CD4-positive, alpha-beta memory T cell (primary cell): ENCODE data around the gene TIMM10. TPM values are rescaled to one million over a fixed set of nuclear protein-coding genes. Genes with fewer than 3 reads are reported as not detected.

Experiments used
- CTCF ChIA-PET: fragments of 350-600 bp; sonication (Branson Sonifier 250); formaldehyde crosslinking; loops from one replicate; lab custom pipeline; 2021; ENCODE audit warnings: inconsistent platforms; ENCODE audit not compliant: partially characterized antibody; lab: Charles Lee
- POLR2A ChIA-PET: fragments of 350-600 bp; sonication (Branson Sonifier 250); formaldehyde crosslinking; loops from one replicate; lab custom pipeline; 2021; ENCODE audit not compliant: partially characterized antibody; lab: Charles Lee
- DNase-seq, 5 donors: peaks; one replicate each; pipeline versions ENCODE4 v3.0.0 to v3.0.0-alpha.2; 2020 to 2022; ENCODE audit warnings: mixed read lengths in 1 of 5
- H3K27ac ChIP-seq: one replicate; pipeline ENCODE4 v1.7.0; 2013; ENCODE audit warnings: low read depth, low read length
- H3K27me3 ChIP-seq: 2 replicates; pipeline ENCODE4 v1.7.0; 2013; ENCODE audit warnings: mild to moderate bottlenecking, low read length, moderate library complexity; ENCODE audit not compliant: insufficient read depth
- H3K36me3 ChIP-seq: 2 replicates; pipeline ENCODE4 v1.7.0; 2013; ENCODE audit warnings: mild to moderate bottlenecking, low read length, moderate library complexity; ENCODE audit not compliant: insufficient read depth
- H3K4me1 ChIP-seq: 2 replicates; pipeline ENCODE4 v1.7.0; 2013; ENCODE audit warnings: mild to moderate bottlenecking, low read length, moderate library complexity; ENCODE audit not compliant: insufficient read depth
- H3K4me3 ChIP-seq, 2 donors: one replicate each; pipeline ENCODE4 v1.7.0; 2013; ENCODE audit warnings: low read length in 2 of 2, mild to moderate bottlenecking in 1 of 2
- H3K9me3 ChIP-seq, 2 donors: one replicate each; pipeline ENCODE4 v1.7.0; 2013; ENCODE audit warnings: low read length in 2 of 2, control low read depth in 1 of 2; ENCODE audit not compliant: control insufficient read depth in 1 of 2
- H3K27ac Mint-ChIP-seq, 7 donors: one replicate each; pipeline ENCODE4 v1.8.0; 2020 to 2021; ENCODE audit warnings: mixed read lengths in 7 of 7, mild to moderate bottlenecking in 6 of 7, inconsistent platforms in 3 of 7, moderate library complexity in 3 of 7
- H3K27me3 Mint-ChIP-seq, 2 donors: one replicate each; pipeline ENCODE4 v1.8.0; 2020 to 2021; ENCODE audit warnings: mixed read lengths in 2 of 2
- H3K36me3 Mint-ChIP-seq, 2 donors: one replicate each; pipeline ENCODE4 v1.8.0; 2020 to 2021; ENCODE audit warnings: mixed read lengths in 2 of 2, inconsistent platforms in 1 of 2, mild to moderate bottlenecking in 1 of 2
- H3K4me1 Mint-ChIP-seq, 4 donors: one replicate each; pipeline ENCODE4 v1.8.0; 2020 to 2021; ENCODE audit warnings: mixed read lengths in 4 of 4, mild to moderate bottlenecking in 1 of 4
- H3K4me3 Mint-ChIP-seq, 8 donors: one replicate each; pipeline ENCODE4 v1.8.0; 2020 to 2021; ENCODE audit warnings: mixed read lengths in 8 of 8, mild to moderate bottlenecking in 7 of 8, moderate library complexity in 6 of 8, inconsistent platforms in 3 of 8
- H3K9me3 Mint-ChIP-seq, 8 donors: one replicate each; pipeline ENCODE4 v1.8.0; 2020 to 2021; ENCODE audit warnings: mixed read lengths in 8 of 8, mild to moderate bottlenecking in 5 of 8, inconsistent platforms in 3 of 8, moderate library complexity in 1 of 8
- intact Hi-C: fragments of 100-400 bp; cut with micrococcal nuclease; formaldehyde crosslinking; loops from one replicate; pipeline ENCODE4 v1.15.1; 2023
- polyA plus RNA-seq, 2 donors: library from polyadenylated mRNA; unstranded; fragments of 300-500 nt; fragmentation: Illumina TruSeq; gene quantifications; one replicate each; pipeline ENCODE4 v1.2.3, GENCODE V29; 2021
- total RNA-seq, 2 experiments: library from RNA; stranded (reverse); gene quantifications; one replicate each; pipeline ENCODE4 v1.2.3, GENCODE V29; 2021

Gene TIMM10
- total and polyA plus RNA-seq, 4 experiments from 2014 or later = 30.4 to 62.1 (median 43.8) TPM

DNA sequence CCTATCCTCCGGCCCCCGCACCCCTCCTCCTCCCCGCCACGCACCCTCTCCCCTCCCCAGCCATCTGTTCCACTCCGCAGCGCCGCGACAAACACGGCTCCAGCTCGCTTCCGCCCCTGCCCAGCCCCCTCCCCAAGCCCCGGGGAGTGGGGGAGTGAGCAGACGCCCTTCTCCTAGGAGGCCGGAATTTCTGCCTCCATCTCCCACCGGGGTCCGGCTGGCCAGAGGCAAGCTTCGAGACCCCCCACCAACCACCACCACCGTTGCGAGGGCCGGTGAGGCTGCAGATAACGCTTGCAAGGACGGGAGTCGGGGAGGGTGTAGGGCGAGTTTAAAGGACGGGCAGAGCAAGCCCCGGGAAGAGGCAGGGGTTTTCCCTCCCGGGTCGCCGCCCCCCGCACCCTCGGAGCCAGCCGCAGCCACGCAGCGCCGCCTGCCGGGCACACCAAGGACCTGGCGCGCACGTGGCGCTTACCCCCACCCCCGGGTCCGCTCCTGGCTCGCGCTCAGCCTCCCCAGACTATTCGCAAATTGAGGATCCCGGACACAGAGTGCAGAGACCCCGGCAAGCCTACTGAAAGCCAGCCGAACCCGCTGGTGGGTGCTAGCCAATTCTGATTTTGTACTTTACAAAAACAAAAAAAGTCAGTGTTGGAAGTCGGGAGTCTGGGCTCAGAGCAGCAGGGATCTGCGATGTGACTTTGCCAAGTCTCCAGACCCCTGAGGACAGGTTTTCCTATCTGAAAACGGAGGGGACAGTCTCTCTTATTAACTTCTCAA is 47.6 kb downstream of the TIMM10 start:
- DNase-seq = peak in 4 of 5 donors; percentile 44 to 49 (median 48)
- Histone ChIP-seq H3K36me3 (no peaks in the 10 kb centered on the region), H3K9me3 (no peaks in the 10 kb centered on the region), H3K4me1 (peaks cover 11% of the 10 kb centered on the region), H3K27ac (no peak overlapping the region), H3K27me3 (peaks cover 7% of the 10 kb centered on the region), H3K4me3 (no peak overlapping the region)
- ChIA-PET CTCF (interaction anchor here (0.7 to 27.6 kb wide), 9 partner anchors 10 to 318 kb away, joined by 3 to 848 read pairs (median 4); partner anchors contain the start of genes RTN4RL2, SLC43A1, SMTNL1 and TIMM10), POLR2A (interaction anchor here (1.4 kb wide), 1 partner anchor 47 kb away, joined by 7 read pairs; the partner anchor contains the start of gene TIMM10)
- intact Hi-C loops = loop anchor here (2.0 kb wide), 1 partner anchor 138 kb away; no protein-coding TSS in a partner anchor
- no peak overlapping the region for H3K27ac Mint-ChIP-seq
- H3K36me3 Mint-ChIP-seq = peaks cover 16 to 25% of the 10 kb centered on the region in 2 donors
- H3K9me3 Mint-ChIP-seq = no peaks in the 10 kb centered on the region
- H3K4me3 Mint-ChIP-seq = peak overlapping the region in 3 of 8 donors; percentile 17 to 60 (median 46)
- H3K27me3 Mint-ChIP-seq = peaks cover 4 to 14% of the 10 kb centered on the region in 2 donors
- H3K4me1 Mint-ChIP-seq = peaks cover 3 to 33% (median 10%) of the 10 kb centered on the region in 4 donors

DNA sequence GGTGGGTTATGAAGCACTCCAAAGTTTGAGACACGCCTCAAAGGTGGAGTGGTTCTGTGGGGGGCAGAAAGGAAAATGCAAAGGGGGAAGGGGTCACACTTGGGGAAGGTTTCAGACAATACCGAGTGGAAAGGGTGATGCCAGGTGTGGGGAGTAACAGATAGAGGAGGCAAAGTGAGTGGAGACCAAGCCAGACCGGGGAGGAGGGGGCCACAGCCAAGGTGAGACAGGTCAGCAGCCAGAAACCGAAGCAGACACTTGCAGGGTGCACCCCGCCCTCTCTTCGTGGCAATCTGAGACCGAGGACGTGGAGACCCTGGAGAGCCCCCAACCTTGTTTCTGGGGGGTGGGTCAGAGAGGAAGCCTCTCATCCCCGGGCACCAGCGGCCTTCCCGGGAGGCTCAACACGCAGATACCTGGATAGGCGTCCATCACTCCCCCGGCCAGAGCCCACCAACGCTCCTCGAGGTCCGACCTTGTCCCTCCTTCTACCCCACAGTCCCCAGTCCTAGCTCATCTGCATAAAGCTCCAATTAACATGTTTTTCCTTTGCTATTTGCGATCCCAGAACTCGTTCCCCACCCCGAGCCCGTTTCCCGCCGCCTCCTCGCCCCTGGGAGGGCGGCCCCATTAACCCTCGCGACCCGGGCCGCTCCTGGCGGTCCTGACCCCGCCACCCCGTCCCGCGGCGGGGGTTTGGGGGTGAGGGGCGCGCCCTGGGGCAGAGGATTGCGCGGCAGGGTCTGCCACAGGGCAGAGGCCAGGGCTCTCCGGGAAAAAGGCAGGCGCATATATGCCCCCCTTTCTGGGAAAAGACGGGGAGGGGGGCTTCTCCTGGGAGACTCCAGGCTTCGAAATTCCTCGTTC is 48.4 kb downstream of the TIMM10 start:
- ChIA-PET POLR2A (interaction anchor here (1.9 kb wide), 1 partner anchor 22 kb away, joined by 5 read pairs; the partner anchor contains the start of gene RTN4RL2), CTCF (interaction anchor here (0.6 to 27.6 kb wide), 7 partner anchors 9 to 318 kb away, joined by 3 to 848 read pairs (median 3); partner anchors contain the start of genes RTN4RL2, SLC43A1, SMTNL1 and TIMM10)
- intact Hi-C loops = loop anchor here (2.0 kb wide), 1 partner anchor 137 kb away; no protein-coding TSS in a partner anchor
- Mint-ChIP-seq H3K4me1 (peaks cover 3 to 33% (median 10%) of the 10 kb centered on the region in 4 donors), H3K9me3 (no peaks in the 10 kb centered on the region), H3K4me3 (peak overlapping the region in 2 of 8 donors; percentile 31 to 41), H3K27me3 (peaks cover 4 to 14% of the 10 kb centered on the region in 2 donors), H3K36me3 (peaks cover 9 to 17% of the 10 kb centered on the region in 2 donors), H3K27ac (no peak overlapping the region)
- Histone ChIP-seq H3K9me3 (no peaks in the 10 kb centered on the region), H3K4me3 (no peak overlapping the region), H3K4me1 (peaks cover 11% of the 10 kb centered on the region), H3K36me3 (no peaks in the 10 kb centered on the region), H3K27ac (no peak overlapping the region), H3K27me3 (peaks cover 7% of the 10 kb centered on the region)
- DNase-seq = no peak

DNA sequence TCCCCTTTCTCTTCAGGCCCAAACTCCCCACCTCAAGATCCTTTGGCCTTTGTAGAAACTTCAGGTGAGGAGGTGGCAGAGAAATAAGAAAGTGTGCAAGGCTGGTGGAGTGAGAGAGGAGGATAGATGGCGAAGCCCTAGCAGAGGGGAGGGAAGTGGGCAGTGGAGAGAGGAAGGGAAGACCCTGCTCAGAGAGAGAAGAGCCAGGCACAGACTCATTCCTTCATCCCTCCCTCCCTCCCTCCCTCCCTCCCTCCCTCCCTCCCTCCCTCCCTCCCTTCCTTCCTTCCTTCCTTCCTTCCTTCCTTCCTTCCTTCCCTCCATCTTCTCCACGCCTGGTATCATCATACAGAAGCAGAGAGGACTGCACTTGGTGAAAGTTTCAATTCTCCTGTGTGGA is 49.2 kb downstream of the TIMM10 start:
- H3K4me1 ChIP-seq = peaks cover 11% of the 10 kb centered on the region
- H3K36me3 ChIP-seq = no peaks in the 10 kb centered on the region
- no peaks in the 10 kb centered on the region for H3K9me3 ChIP-seq
- Mint-ChIP-seq H3K27me3 (peaks cover 4 to 14% of the 10 kb centered on the region in 2 donors), H3K4me3 (peak overlapping the region in 1 of 8 donors; percentile 69), H3K4me1 (peaks cover 3 to 33% (median 10%) of the 10 kb centered on the region in 4 donors), H3K27ac (no peak overlapping the region), H3K36me3 (peaks cover 9 to 17% of the 10 kb centered on the region in 2 donors), H3K9me3 (no peaks in the 10 kb centered on the region)
- H3K4me3 ChIP-seq = no peak overlapping the region
- H3K27me3 ChIP-seq = peaks cover 7% of the 10 kb centered on the region
- DNase-seq = no peak
- no peak overlapping the region for H3K27ac ChIP-seq
- POLR2A ChIA-PET = interaction anchor here (1.9 kb wide), 1 partner anchor 21 kb away, joined by 5 read pairs; the partner anchor contains the start of gene RTN4RL2
- intact Hi-C loops = no loop called here
- CTCF ChIA-PET = interaction anchor here (1.1 to 27.6 kb wide), 5 partner anchors 9 to 135 kb away, joined by 5 to 848 read pairs (median 39); partner anchors contain the start of genes RTN4RL2, SLC43A1, SMTNL1 and TIMM10

DNA sequence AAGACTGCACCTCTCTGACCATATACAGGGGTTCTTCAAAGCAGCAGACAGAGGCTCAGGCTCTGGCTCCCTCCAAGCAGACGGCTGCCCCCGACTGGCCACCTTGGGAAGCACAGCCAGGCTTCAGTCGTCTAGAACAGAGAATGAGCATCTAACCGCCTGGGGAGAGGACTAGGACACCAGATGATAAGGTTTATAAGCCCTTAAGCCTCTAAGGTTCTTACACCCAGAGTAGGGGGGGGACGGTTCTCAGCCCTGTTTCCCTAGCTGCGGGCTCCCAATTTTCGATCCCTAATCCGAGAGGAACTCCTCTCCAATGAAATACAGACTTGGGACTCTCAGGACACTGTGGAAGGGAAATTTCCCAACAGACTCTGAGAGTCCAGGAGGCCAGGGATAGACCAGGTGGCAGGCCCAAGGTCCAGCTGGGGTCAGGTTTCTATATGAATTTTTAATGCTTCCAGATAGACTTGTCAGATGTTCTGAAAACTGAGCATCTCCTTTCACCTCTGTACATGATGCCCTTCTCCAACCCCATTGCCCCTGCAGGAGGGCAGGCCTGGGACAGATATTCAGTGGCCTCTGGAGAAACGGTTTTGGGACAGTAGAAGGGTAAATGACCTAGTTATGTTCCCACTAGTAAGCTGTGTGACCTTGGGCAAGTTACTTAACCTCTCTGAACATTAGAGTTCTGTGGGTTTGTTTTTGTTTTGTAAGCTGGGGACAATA is 50.0 kb downstream of the TIMM10 start:
- Histone ChIP-seq H3K36me3 (no peaks in the 10 kb centered on the region), H3K4me3 (no peak overlapping the region), H3K9me3 (no peaks in the 10 kb centered on the region), H3K27me3 (peaks cover 7% of the 10 kb centered on the region), H3K4me1 (peaks cover 17% of the 10 kb centered on the region), H3K27ac (no peak overlapping the region)
- Mint-ChIP-seq H3K36me3 (peaks cover 7 to 14% of the 10 kb centered on the region in 2 donors), H3K4me1 (peaks cover 8 to 39% (median 16%) of the 10 kb centered on the region in 4 donors), H3K9me3 (no peaks in the 10 kb centered on the region), H3K27me3 (peaks cover 6 to 10% of the 10 kb centered on the region in 2 donors), H3K4me3 (peak overlapping the region in 1 of 8 donors; percentile 57), H3K27ac (peak overlapping the region in 3 of 7 donors; percentile 46 to 73 (median 54))
- ChIA-PET POLR2A (interaction anchor here (1.9 kb wide), 1 partner anchor 20 kb away, joined by 5 read pairs; the partner anchor contains the start of gene RTN4RL2), CTCF (interaction anchor here (1.1 to 27.6 kb wide), 5 partner anchors 8 to 135 kb away, joined by 5 to 848 read pairs (median 39); partner anchors contain the start of genes RTN4RL2, SLC43A1, SMTNL1 and TIMM10)
- DNase-seq = peak; percentile 40 to 58 (median 41)
- intact Hi-C loops = loop anchor here (1.0 kb wide), 1 partner anchor 23 kb away; no protein-coding TSS in a partner anchor

DNA sequence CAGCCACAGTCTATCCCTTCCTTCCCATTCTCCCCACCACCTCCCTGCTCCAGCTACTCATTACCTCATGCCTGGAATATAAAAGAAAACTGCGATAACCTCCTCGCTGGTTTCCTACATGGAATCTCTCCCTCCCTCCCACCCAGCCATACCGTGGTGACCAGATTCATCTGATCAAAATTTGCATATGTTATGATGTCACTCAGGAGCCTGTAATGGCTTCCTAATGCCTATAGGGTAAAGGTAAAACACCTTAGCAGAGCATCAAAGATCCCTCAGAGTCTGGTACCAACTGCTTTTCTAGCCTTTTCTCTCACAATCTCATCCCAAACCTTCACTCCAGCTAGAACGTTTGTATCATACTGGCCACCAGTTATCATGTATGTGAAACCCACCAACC is 50.6 kb downstream of the TIMM10 start:
- no peaks in the 10 kb centered on the region for H3K36me3 ChIP-seq
- Mint-ChIP-seq H3K27me3 (peaks cover 6 to 7% of the 10 kb centered on the region in 2 donors), H3K36me3 (peaks cover 2 to 8% of the 10 kb centered on the region in 2 donors), H3K4me3 (peak overlapping the region in 2 of 8 donors; percentile 50 to 57), H3K9me3 (no peaks in the 10 kb centered on the region), H3K4me1 (peaks cover 8 to 45% (median 19%) of the 10 kb centered on the region in 4 donors), H3K27ac (peak overlapping the region in 3 of 7 donors; percentile 43 to 73 (median 54))
- H3K4me3 ChIP-seq = no peak overlapping the region
- no peak overlapping the region for H3K27ac ChIP-seq
- H3K27me3 ChIP-seq = peaks cover 10% of the 10 kb centered on the region
- peaks cover 24% of the 10 kb centered on the region for H3K4me1 ChIP-seq
- no peaks in the 10 kb centered on the region for H3K9me3 ChIP-seq
- ChIA-PET CTCF (interaction anchor here (1.8 to 27.6 kb wide), 4 partner anchors 13 to 134 kb away, joined by 7 to 848 read pairs (median 104); partner anchors contain the start of genes RTN4RL2, SLC43A1, SMTNL1 and TIMM10), POLR2A (no interaction called here)
- intact Hi-C loops = loop anchor here (1.0 kb wide), 1 partner anchor 23 kb away; no protein-coding TSS in a partner anchor
- no peak for DNase-seq
